ENCODE results near the gene TNKS2.
"Not testable (repeated sequence)": the region's sequence is repeated elsewhere in the genome, so short reads cannot be mapped to it uniquely, and the experiment has no call there.

TNKS2 gene

GRCh38 chr10:91797874-91798648 lies at the start of gene TNKS2:
Gene TNKS2, plus strand, starts transcription at chr10:91798426. Its CDS starts 265 bp downstream, at chr10:91798691.
- peak; percentile 94 for DNase-seq (ENCODE audit: low spot score)

- DNase-seq (ENCODE audit: low spot score): not testable (repeated sequence)
Measured at GRCh38 chr10:91749592-91749991, 48.6 kb upstream of the TNKS2 start.

GRCh38 chr10:91756286-91756685 lies 41.9 kb upstream of the TNKS2 start:
- DNase-seq (ENCODE audit: low spot score): no peak

- DNase-seq (ENCODE audit: low spot score): peak; percentile 55
Measured at GRCh38 chr10:91758303-91759146, 39.7 kb upstream of the TNKS2 start.

- DNase-seq (ENCODE audit: low spot score): peak; percentile 8
Measured at GRCh38 chr10:91759581-91759986, 38.6 kb upstream of the TNKS2 start.

- DNase-seq (ENCODE audit: low spot score): no peak
Measured at GRCh38 chr10:91761721-91762120, 36.5 kb upstream of the TNKS2 start.

- no peak for DNase-seq (ENCODE audit: low spot score)
Measured at GRCh38 chr10:91762878-91763277, 35.3 kb upstream of the TNKS2 start.

- no peak for DNase-seq (ENCODE audit: low spot score)
Measured at GRCh38 chr10:91766676-91767075, 31.6 kb upstream of the TNKS2 start.

GRCh38 chr10:91768123-91768522 lies 30.1 kb upstream of the TNKS2 start:
- no peak for DNase-seq (ENCODE audit: low spot score)

GRCh38 chr10:91771907-91772306 lies 26.3 kb upstream of the TNKS2 start:
- no peak for DNase-seq (ENCODE audit: low spot score)

GRCh38 chr10:91772461-91772860 lies 25.8 kb upstream of the TNKS2 start:
- no peak for DNase-seq (ENCODE audit: low spot score)

- DNase-seq (ENCODE audit: low spot score): no peak
Measured at GRCh38 chr10:91772869-91773268, 25.4 kb upstream of the TNKS2 start.

- no peak for DNase-seq (ENCODE audit: low spot score)
Measured at GRCh38 chr10:91774571-91774970, 23.7 kb upstream of the TNKS2 start.

GRCh38 chr10:91775731-91776130 lies 22.5 kb upstream of the TNKS2 start:
- DNase-seq (ENCODE audit: low spot score): no peak

- DNase-seq (ENCODE audit: low spot score): no peak
Measured at GRCh38 chr10:91776266-91776665, 22.0 kb upstream of the TNKS2 start.

GRCh38 chr10:91778485-91778884 lies 19.7 kb upstream of the TNKS2 start:
- no peak for DNase-seq (ENCODE audit: low spot score)

GRCh38 chr10:91779011-91779605 lies 19.1 kb upstream of the TNKS2 start:
- DNase-seq (ENCODE audit: low spot score): no peak

- DNase-seq (ENCODE audit: low spot score): no peak
Measured at GRCh38 chr10:91782539-91782938, 15.7 kb upstream of the TNKS2 start.

- no peak for DNase-seq (ENCODE audit: low spot score)
Measured at GRCh38 chr10:91785830-91786229, 12.4 kb upstream of the TNKS2 start.

GRCh38 chr10:91787258-91787657 lies 11.0 kb upstream of the TNKS2 start:
- no peak for DNase-seq (ENCODE audit: low spot score)

GRCh38 chr10:91787810-91788209 lies 10.4 kb upstream of the TNKS2 start:
- DNase-seq (ENCODE audit: low spot score): no peak

GRCh38 chr10:91788527-91788926 lies 9.7 kb upstream of the TNKS2 start:
- DNase-seq (ENCODE audit: low spot score): no peak
